ENCODE measurements around the gene SIRT3.
A peak's percentile ranks its signal among the peaks of the same experiment; 100 is the strongest.

The SIRT3 gene

GRCh38 chr11:207208-207862 lies 28.8 kb downstream of the SIRT3 start, which contains the start of the genes BET1L and RIC8A:
Gene BET1L, minus strand, starts transcription at chr11:207399. Its CDS starts 78 bp downstream, at chr11:207321.
Gene RIC8A, plus strand, starts transcription at chr11:207708. Its CDS starts 1,147 bp downstream, at chr11:208855.
- DNase-seq (ENCODE audit: extremely low spot score), result peak; percentile 99
- CTCF ChIA-PET, result interaction anchor here (0.8 to 1.7 kb wide), 7 partner anchors 9 to 242 kb away, joined by 3 to 8 read pairs (median 3); no protein-coding TSS in a partner anchor
- no peak for TF ChIP-seq CTCF (IDR thresholded peaks at IDR 0.05; ENCODE audit: control extremely low read depth, extremely low read depth, low read depth, missing control alignments)
- POLR2A ChIA-PET, result interaction anchor here (0.6 to 1.0 kb wide), 5 partner anchors 8 to 358 kb away, joined by 3 to 5 read pairs (median 3); no protein-coding TSS in a partner anchor

GRCh38 chr11:206526-207207 lies 29.5 kb downstream of the SIRT3 start:
- no peak for TF ChIP-seq CTCF (IDR thresholded peaks at IDR 0.05; ENCODE audit: control extremely low read depth, extremely low read depth, low read depth, missing control alignments)
- POLR2A ChIA-PET, result interaction anchor here (0.6 to 1.0 kb wide), 5 partner anchors 8 to 358 kb away, joined by 3 to 5 read pairs (median 3); no protein-coding TSS in a partner anchor
- DNase-seq (ENCODE audit: extremely low spot score), result no peak
- CTCF ChIA-PET, result interaction anchor here (0.8 to 1.7 kb wide), 7 partner anchors 10 to 242 kb away, joined by 3 to 8 read pairs (median 3); no protein-coding TSS in a partner anchor

- no peak for DNase-seq (ENCODE audit: extremely low spot score)
- ChIA-PET POLR2A (no interaction called here), CTCF (interaction anchor here (0.7 to 1.7 kb wide), 3 partner anchors 45 to 111 kb away, joined by 3 to 8 read pairs (median 3); no protein-coding TSS in a partner anchor)
- TF ChIP-seq CTCF (IDR thresholded peaks at IDR 0.05; ENCODE audit: control extremely low read depth, extremely low read depth, low read depth, missing control alignments), result no peak
Measured at GRCh38 chr11:206002-206384, 30.1 kb downstream of the SIRT3 start.

GRCh38 chr11:205221-206001 lies 30.7 kb downstream of the SIRT3 start:
- TF ChIP-seq CTCF (IDR thresholded peaks at IDR 0.05; ENCODE audit: control extremely low read depth, extremely low read depth, low read depth, missing control alignments), result no peak
- ChIA-PET CTCF (interaction anchor here (0.7 kb wide), 1 partner anchor 53 kb away, joined by 3 read pairs; no protein-coding TSS in a partner anchor), POLR2A (no interaction called here)
- DNase-seq (ENCODE audit: extremely low spot score), result no peak

GRCh38 chr11:204587-205109 lies 31.5 kb downstream of the SIRT3 start:
- ChIA-PET POLR2A (interaction anchor here (0.6 kb wide), 1 partner anchor 151 kb away, joined by 9 read pairs; no protein-coding TSS in a partner anchor), CTCF (no interaction called here)
- no peak for DNase-seq (ENCODE audit: extremely low spot score)

More at GRCh38 chr11:204587-205109, 31.5 kb downstream of the SIRT3 start:
- no peak for TF ChIP-seq CTCF (IDR thresholded peaks at IDR 0.05; ENCODE audit: control extremely low read depth, extremely low read depth, low read depth, missing control alignments)
